HG03342 (cell line): Measurements from ENCODE around the gene PITX2.
"Not testable (repeated sequence)": the region's sequence is repeated elsewhere in the genome, so short reads cannot be mapped to it uniquely, and the experiment has no call there.

Source experiments
- ATAC-seq: cut with Tn5 transposase; IDR thresholded peaks from one replicate; pipeline ENCODE4 v1.9.1; 2021; ENCODE audit warnings: mild to moderate bottlenecking, moderate library complexity; ENCODE audit not compliant: unreplicated experiment

Gene PITX2

DNA sequence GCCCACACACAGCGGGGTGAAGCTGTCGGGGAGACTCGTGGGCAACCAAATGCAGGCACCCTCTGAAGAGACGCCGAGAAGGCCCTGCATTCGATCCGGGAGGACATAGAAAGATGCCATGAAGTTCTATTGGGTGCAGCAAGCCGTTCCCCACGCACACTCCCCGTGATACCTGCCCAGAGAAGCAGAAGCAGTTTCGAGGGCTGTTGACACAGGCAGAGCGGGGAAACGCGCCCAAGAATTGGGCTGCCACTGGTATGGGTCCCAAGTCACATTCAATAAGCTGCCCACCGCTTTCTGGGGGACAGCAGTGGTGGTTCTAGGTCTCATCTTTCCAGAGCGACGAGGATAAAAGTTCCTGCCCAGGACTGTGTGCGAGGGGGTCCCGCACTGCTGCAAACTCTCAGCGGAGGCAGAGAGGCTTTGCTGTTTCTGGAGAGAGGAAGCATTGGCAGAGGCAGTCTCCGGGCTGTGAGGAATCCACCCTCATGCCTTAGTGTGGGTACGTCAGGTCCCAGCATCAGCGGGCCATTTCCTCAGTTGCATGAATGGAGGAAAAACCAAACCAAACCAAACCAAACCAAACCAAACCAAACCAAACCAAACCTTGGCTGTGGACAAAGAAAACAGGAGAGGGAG lies 10.1 kb downstream of the PITX2 start:
- no peak for ATAC-seq

DNA sequence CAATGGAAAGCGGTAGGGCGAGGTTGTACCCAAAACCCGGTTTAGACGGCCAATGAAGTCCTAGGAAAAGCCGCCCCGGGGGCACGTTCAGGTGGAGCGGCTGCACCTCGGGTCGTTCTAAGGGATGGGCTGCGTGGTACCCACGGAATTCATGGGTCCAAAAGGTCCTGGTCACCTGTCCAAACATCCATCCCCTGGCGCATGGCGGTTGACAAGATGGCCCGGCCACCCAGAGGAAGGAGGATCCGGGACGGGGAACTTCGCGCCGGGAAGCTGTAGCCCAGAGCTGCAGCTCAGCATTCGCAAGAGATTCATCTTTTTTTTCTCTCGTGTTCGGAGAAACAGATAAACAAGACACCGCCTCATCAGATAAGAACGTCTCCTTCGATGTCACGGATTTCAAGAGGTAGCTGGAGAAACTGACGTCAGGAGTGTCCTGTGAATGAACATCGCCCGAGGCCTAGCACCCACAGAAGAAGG lies 10.9 kb downstream of the PITX2 start:
- no peak for ATAC-seq

DNA sequence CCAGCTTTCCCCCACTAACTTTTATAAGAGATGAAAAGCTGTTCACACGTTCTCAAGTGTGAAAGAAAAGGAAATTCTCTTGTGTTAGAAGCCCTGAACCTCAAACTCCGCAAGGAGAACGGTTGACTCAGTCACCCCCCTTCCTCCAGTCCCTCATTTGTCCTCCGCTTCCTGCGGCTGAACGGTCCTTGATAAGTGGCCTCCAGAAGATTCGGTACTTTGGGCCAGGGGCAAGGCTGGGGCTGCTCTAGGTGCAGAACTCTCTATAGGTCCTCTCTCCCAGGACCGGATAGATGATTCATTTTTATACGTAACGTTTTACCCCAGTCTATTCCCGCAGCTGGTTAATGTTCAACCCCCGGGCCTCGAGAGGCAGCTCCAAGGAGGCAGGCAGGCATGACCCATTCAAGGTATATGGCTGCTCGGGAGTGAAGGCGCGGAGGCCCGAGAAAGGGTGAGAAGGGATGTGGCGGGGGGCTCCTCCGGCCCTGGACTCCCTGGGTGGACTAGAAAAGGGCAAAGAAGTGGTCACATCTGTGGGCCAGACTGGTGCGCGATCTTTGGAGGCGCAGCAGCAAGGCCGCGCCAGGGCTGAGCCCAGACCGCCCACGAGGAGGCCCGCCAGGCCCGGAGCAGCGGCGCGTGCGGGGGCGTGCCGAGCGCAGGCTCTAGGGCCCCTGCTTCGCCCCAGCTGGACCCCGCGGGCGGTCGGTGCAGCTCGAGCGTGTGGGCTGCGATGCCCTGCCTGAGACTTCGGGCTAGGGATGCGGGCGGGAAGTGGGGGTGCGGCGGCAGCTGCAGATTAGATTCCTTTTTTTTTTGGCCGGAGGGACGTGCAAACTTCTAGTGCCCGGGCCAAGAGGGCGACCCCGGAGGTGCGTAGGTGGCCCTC lies 11.7 kb downstream of the PITX2 start:
- peak; percentile 86 for ATAC-seq

DNA sequence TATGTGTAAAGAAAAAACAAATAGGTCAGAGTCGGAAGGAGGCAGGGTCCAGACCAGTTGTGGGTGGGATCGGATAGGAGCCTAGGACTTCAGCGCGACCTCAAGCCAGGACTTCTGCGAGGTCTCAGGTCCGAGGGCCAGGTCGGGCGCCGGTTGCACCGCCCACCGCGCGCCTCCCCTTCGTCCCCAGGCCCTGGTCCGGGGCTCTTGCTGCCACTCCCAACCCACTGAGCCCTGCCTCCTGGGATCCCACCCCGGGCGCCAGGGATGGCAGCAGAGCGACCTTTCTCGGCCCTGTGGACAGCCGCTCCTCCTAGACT lies 12.3 kb downstream of the PITX2 start:
- peak; percentile 5 for ATAC-seq

DNA sequence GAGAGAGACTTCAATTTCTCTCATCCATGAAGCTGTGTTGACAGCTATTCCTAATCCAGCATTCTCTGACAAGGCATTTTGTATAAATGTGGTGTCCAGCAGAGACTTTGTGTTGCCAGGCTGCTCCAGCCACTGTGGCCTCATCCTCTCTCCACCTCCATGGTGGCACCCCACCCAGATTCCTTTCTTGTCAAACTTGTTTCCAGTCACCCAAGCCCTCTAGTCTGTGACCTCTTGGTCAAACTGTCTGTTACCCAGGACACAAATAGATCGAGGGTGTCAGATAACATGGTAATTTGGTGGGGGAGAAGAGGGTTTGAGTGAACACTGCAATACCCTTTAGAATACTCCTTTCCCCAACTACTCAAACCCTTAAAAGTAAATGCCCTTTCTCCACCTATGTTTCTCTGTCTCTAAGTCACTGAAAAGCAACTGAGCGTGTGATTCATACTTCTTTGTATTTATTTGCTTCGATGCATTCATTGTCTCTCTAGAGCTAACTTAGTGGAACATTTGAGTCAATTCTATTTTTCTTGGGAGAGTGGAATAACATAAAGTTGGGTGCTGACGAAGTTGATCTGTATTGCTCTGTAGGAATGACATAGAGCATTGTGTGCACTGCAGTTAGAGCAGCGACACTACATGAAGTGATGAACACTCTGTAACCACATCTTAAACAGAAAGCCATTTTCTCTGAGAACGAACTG lies 13.7 kb downstream of the PITX2 start:
- no peak for ATAC-seq

DNA sequence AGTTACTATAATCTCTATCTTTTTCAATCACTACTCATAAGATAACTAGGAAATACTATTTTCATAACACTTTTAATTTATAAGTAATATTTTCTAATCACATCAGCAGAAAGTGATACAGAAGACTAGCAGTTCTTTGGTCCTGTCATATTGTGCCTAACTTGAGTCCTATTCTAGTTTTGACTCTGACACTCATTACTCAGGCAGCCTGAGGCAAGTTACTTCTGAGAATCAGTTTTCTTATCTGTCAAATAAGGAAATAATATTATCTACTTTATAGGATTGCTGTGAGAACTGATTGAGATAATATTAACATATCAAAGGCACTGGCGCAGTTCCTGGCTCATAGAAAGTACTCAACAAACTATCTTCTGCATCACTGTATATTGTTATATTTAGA lies 17.8 kb downstream of the PITX2 start:
- no peak for ATAC-seq

DNA sequence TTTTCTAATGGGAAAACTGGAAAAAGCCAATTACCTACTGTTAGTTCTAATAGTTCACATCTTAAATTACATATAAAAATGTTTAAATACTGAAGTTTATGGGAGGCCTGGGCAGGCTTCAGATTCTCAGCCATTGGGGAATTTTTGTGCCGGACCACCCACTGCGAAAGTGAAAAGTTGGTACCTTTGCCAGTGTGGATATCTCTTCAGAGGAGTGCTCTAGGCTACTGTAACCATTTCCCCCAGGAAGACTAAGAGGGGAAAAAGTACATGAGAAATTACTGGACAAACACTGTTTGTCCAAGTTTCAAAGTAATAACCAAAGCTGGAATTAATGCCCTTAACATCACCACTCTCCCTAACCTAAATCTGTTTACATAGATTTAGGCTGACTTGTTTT lies 20.8 kb downstream of the PITX2 start:
- ATAC-seq: no peak

DNA sequence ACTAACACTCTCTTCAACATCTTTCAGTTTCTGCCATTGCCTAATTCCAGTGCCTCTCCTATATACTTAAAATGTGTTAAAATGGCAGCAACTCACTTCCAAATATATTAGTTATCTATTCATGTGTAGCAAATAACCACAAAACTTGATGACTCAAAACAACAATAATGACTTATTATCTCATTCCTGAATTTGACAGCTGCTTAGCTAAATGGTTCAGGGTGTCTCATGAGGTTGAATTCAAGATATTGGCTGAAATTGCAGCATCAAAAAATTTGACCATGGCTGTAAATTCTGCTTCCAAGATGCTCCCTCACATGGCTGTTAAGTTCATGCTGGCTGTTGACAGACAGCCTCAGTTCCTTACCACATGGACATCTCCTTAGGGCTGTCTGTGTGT lies 25.3 kb downstream of the PITX2 start:
- ATAC-seq: no peak

DNA sequence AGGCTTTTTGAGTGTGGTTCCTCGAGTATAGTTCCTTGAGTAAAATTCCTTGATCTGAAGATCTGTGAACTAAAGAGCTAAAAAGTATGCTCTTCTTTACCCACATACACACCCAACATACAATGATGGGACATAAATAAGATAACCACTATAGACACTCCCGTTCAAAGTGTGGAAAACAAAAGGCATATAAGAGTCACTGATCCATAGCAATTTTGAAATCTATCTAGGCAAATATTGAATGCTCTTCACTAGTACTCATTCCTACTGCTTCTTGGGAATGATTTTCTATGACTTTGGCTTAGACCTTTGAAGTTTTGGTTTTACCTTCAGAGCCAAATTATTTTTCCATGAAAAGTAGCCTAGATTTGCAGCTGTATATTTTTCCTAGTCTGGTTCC lies 26.4 kb downstream of the PITX2 start:
- ATAC-seq: no peak

DNA sequence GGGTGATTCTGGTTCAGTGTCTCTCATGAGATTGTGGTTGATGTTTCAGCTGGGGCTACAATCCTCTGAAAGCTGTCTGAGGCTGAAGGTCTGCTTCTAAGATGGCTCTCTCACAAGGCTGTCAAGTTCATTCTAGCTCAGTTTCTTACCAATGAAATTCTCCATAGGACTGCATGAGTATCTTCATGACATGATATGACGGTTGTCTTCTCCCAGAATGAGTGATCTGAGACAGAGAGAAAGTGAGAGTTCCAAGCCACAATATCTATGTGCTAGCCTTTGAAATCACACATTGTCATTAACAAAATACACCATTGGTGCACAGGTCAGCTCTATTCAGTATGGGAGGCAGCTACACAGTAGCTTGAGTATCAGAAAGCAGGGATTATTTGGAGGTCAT lies 27.3 kb downstream of the PITX2 start:
- no peak for ATAC-seq

DNA sequence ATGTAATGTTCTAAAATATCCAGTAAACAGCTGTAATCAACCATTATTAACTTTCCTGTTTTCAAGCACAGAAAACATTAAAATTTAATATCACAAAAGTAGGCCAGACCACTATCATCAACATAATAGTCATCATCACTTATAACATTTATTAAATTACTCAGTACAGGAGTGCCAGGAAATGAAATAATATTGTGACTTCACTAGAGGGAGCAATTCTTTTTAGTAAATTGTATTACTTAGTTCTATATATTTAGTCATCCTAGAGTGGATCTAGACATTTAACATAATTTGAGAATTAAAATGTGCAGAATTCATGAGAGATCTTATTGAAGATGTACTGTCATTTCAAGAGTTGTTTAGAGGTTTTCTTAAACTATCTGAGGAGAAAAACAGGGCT lies 33.6 kb downstream of the PITX2 start:
- ATAC-seq: no peak

DNA sequence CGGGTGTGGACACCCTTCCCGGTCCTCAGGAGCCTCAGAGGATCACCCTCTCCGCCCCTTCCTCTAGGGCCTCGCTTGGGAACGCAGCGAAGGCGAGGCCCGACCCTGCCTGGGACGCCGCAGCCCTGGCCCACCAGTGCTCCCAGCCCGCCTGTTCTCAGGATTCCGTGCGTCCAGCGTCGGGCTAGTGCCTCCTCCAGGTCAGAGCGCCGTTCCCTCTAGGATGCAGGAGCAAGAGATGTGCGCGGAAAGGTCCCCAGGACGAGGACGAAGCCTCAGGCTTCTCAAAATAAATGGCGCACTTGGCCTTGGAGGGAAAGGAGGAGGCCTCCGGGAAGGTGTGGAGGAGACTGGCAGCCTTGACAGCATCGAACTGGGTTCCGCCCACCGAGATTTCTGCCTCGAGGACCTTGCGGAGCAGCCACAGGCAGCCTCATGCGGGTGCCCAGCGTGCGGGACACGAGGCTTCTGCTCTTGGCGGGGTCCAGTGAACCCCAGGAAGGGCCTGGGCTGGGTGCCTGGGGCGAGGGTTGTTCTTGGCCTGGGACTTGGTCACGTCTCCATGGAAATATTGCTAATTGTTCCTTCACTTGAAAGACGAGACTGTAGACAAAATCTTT lies 35.1 kb downstream of the PITX2 start:
- ATAC-seq: no peak

DNA sequence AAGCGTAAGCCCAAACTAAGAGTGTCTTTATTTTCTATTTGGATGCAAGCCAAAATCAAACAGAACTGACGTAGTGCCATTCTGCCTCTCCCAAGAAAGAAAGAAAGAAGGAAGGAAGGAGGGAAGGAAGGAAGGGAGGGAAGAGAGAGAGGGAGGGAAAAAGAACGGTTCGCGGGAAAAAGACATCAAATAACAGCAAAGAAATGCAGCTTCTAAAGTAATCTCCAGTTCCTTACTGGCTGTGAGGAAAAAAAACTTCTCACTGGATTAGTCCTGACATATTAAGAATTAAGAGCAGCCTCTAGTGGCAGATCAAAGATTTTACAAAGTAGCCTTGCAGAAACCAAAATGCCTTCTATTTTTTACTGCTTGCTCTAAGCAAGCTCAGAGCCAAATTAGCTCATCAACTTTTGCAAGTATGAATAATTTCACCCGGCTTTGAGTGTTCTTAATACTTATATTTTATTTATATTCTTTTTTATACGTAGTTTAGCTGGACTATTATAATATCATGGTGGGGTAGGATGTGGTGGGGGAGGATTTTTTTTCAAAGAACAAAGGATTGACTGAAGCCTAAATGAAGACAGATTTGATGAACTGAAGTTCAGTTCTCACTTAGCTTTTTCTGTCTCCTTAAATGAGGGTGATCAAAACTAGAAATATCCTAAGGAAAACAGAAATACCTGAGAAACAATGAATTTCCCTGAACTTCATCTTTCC lies 36.6 kb downstream of the PITX2 start:
- no peak for ATAC-seq

DNA sequence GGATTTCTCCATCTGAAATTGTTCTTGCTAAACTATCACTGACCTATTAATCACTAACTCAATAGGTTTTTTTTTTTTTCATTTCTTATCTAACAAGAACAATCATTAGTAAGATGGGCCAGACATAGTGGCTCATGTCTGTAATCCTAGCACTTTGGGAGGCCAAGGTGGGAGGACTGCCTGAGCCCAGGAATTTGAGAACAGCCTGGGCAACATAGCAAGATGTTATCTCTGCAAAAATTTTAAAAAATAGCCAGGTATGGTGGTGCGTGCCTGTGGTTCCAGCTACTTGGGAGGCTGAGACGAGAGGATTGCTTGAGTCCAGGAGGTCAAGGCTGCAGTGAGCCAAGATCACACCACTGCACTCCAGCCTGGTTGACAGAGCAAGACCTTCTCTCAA lies 46.2 kb downstream of the PITX2 start:
- ATAC-seq: not testable (repeated sequence)
